ENCODE results near the gene DEUP1.

DEUP1 gene

DNA sequence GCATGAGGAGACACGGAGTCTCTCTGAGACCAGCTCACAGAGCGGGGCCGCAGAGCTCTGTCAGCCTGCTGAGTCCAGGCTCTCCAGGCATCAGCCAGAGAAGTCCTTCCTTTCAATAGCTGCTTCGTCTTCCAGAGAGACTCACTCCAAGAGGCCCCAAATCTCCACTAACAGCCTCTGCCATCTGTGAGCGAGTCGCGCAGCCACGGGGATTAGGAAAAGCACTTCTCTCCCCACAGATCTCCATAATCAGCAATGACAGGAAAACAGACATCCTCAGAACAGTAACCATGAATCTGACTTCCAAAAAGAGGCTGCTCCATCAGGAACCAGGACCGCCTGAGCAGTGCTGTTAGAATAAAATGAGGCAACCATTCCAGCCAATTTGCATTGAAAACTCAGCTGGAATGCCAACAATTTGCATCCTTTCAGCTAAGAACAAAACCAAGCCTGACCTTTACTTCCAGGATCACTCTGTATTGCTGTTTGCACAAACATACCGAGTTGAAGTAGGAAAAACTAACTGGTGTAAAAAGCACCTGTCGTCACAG, 147.2 kb downstream of the DEUP1 start:
- no peaks in the 10 kb centered on the region for H3K4me1 ChIP-seq (ENCODE audit: low read length)
- peaks cover 9% of the 10 kb centered on the region for H3K36me3 ChIP-seq (replicated peaks; ENCODE audit: low read depth, low read length)

GRCh38 chr11:93478841-93479240, 148.3 kb downstream of the DEUP1 start:
- Histone ChIP-seq H3K4me3 (ENCODE audit: low read length) (no peak overlapping the region), H3K9me3 (ENCODE audit: insufficient read depth, low read length) (no peaks in the 10 kb centered on the region), H3K4me1 (ENCODE audit: low read length) (no peaks in the 10 kb centered on the region), H2AFZ (ENCODE audit: low read depth, low read length) (no peak overlapping the region), H4K20me1 (ENCODE audit: insufficient read depth, low read length) (0 out of 2 replicates have a peak, but pooled peaks cover 6% of the 10 kb centered on the region), H3K4me2 (ENCODE audit: low read length) (no peak overlapping the region), H3K79me2 (ENCODE audit: low read length) (no peaks in the 10 kb centered on the region), H3K27me3 (ENCODE audit: low read depth, low read length) (no peaks in the 10 kb centered on the region), H3K27ac (ENCODE audit: low read length) (no peak overlapping the region), H3K36me3 (replicated peaks; ENCODE audit: low read depth, low read length) (peaks cover 9% of the 10 kb centered on the region), H3K9ac (ENCODE audit: low read length) (no peak overlapping the region)
- TF ChIP-seq CTCF (IDR thresholded peaks at IDR 0.05; ENCODE audit: low read depth, low read length) (no peak), EZH2phosphoT487 (IDR thresholded peaks at IDR 0.05; ENCODE audit: low read depth) (no peak)

More for the DNA sequence above, 147.2 kb downstream of the DEUP1 start:
- no peaks in the 10 kb centered on the region for H3K9me3 ChIP-seq (ENCODE audit: insufficient read depth, low read length)
- 0 out of 2 replicates have a peak, but pooled peaks cover 6% of the 10 kb centered on the region for H4K20me1 ChIP-seq (ENCODE audit: insufficient read depth, low read length)
- no peak overlapping the region for H3K27ac ChIP-seq (ENCODE audit: low read length)
- H3K9ac ChIP-seq (ENCODE audit: low read length) = no peak overlapping the region
- H3K4me3 ChIP-seq (ENCODE audit: low read length) = no peak overlapping the region
- no peak overlapping the region for H2AFZ ChIP-seq (ENCODE audit: low read depth, low read length)
- TF ChIP-seq CTCF (IDR thresholded peaks at IDR 0.05; ENCODE audit: low read depth, low read length) (no peak), EZH2phosphoT487 (IDR thresholded peaks at IDR 0.05; ENCODE audit: low read depth) (no peak)
- no peaks in the 10 kb centered on the region for H3K27me3 ChIP-seq (ENCODE audit: low read depth, low read length)
- no peak overlapping the region for H3K4me2 ChIP-seq (ENCODE audit: low read length)
- H3K79me2 ChIP-seq (ENCODE audit: low read length) = no peaks in the 10 kb centered on the region

GRCh38 chr11:93480256-93480655, 149.7 kb downstream of the DEUP1 start:
- H3K9me3 ChIP-seq (ENCODE audit: insufficient read depth, low read length) = no peaks in the 10 kb centered on the region
- no peaks in the 10 kb centered on the region for H3K27me3 ChIP-seq (ENCODE audit: low read depth, low read length)
- peaks cover 5% of the 10 kb centered on the region for H3K36me3 ChIP-seq (replicated peaks; ENCODE audit: low read depth, low read length)
- TF ChIP-seq EZH2phosphoT487 (IDR thresholded peaks at IDR 0.05; ENCODE audit: low read depth) (no peak), CTCF (IDR thresholded peaks at IDR 0.05; ENCODE audit: low read depth, low read length) (no peak)
- H3K4me1 ChIP-seq (ENCODE audit: low read length) = no peaks in the 10 kb centered on the region
- H3K79me2 ChIP-seq (ENCODE audit: low read length) = no peaks in the 10 kb centered on the region
- H4K20me1 ChIP-seq (ENCODE audit: insufficient read depth, low read length) = 0 out of 2 replicates have a peak, but pooled peaks cover 6% of the 10 kb centered on the region
- H3K4me2 ChIP-seq (ENCODE audit: low read length) = no peak overlapping the region
- H2AFZ ChIP-seq (ENCODE audit: low read depth, low read length) = no peak overlapping the region
- H3K9ac ChIP-seq (ENCODE audit: low read length) = no peak overlapping the region
- H3K27ac ChIP-seq (ENCODE audit: low read length) = no peak overlapping the region
- no peak overlapping the region for H3K4me3 ChIP-seq (ENCODE audit: low read length)

- H4K20me1 ChIP-seq (ENCODE audit: insufficient read depth, low read length) = 0 out of 2 replicates have a peak, but pooled peaks cover 6% of the 10 kb centered on the region
- H3K27ac ChIP-seq (ENCODE audit: low read length) = no peak overlapping the region
- no peaks in the 10 kb centered on the region for H3K4me1 ChIP-seq (ENCODE audit: low read length)
- peaks cover under 1% of the 10 kb centered on the region for H3K36me3 ChIP-seq (replicated peaks; ENCODE audit: low read depth, low read length)
- no peak overlapping the region for H3K9ac ChIP-seq (ENCODE audit: low read length)
- H3K4me3 ChIP-seq (ENCODE audit: low read length) = no peak overlapping the region
- no peak overlapping the region for H3K4me2 ChIP-seq (ENCODE audit: low read length)
- H3K79me2 ChIP-seq (ENCODE audit: low read length) = no peaks in the 10 kb centered on the region
- no peak for TF ChIP-seq EZH2phosphoT487 (IDR thresholded peaks at IDR 0.05; ENCODE audit: low read depth)
- no peak for TF ChIP-seq CTCF (IDR thresholded peaks at IDR 0.05; ENCODE audit: low read depth, low read length)
- no peaks in the 10 kb centered on the region for H3K27me3 ChIP-seq (ENCODE audit: low read depth, low read length)
- no peaks in the 10 kb centered on the region for H3K9me3 ChIP-seq (ENCODE audit: insufficient read depth, low read length)
- no peak overlapping the region for H2AFZ ChIP-seq (ENCODE audit: low read depth, low read length)
Observed at GRCh38 chr11:93480756-93481155, 150.2 kb downstream of the DEUP1 start.

Measured in OCI-LY3 (cell line).